HG03280 (cell line): ENCODE measurements around the gene TRANK1.
"Not testable (repeated sequence)": the region's sequence is repeated elsewhere in the genome, so short reads cannot be mapped to it uniquely, and the experiment has no call there.

Experiments
- ATAC-seq: cut with Tn5 transposase; IDR thresholded peaks from one replicate; pipeline ENCODE4 v1.9.1; 2021; ENCODE audit warnings: mild to moderate bottlenecking, moderate library complexity; ENCODE audit not compliant: unreplicated experiment

Gene TRANK1

GRCh38 chr3:36894914-36895313 lies 49.9 kb downstream of the TRANK1 start:
- ATAC-seq, result no peak

GRCh38 chr3:36893826-36894225 lies 51.0 kb downstream of the TRANK1 start:
- ATAC-seq, result no peak

- ATAC-seq, result no peak
Measured at GRCh38 chr3:36893137-36893557, 51.7 kb downstream of the TRANK1 start.

- no peak for ATAC-seq
Measured at GRCh38 chr3:36892457-36893136, 52.3 kb downstream of the TRANK1 start.

DNA sequence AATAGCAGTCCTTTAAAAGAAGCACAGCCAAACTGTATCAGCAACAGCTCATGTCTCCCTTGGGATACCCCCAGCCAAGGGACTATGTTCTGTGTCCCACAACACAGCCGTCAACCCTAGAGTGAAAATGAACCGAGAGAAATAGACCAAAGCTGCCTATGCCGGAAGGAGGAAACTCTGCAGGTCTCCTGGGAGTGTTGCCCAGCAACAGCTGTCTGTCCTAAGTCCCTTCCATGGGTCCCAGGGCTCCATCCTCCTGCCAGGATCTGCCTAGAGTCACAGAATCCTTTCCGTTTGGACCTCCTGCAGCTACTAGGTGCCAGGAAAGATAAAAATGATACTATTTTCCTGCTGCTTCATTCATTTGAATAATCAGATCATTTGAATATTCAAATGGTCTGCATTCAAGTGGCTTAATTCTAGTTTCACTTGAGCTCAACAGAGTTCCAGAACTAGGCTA lies 53.1 kb downstream of the TRANK1 start:
- peak; percentile 68 for ATAC-seq

DNA sequence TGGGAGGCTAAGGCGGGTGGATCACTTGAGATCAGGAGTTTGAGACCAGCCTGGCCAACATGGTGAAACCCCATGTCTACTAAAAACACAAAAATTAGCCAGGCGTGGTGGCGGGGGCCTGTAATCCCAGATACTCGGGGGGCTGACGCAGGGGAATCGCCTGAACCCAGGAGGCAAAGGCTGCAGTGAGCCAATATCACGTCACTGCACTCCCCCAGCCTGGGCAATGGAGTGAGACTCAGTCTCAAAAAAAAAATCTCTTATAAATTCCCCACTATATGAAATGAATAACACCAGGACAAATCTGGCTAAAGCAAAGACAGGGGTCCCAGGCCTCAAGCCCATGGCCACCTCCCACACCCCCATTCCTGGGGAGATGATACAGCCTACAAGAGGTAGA lies 53.8 kb downstream of the TRANK1 start:
- ATAC-seq, result not testable (repeated sequence)

DNA sequence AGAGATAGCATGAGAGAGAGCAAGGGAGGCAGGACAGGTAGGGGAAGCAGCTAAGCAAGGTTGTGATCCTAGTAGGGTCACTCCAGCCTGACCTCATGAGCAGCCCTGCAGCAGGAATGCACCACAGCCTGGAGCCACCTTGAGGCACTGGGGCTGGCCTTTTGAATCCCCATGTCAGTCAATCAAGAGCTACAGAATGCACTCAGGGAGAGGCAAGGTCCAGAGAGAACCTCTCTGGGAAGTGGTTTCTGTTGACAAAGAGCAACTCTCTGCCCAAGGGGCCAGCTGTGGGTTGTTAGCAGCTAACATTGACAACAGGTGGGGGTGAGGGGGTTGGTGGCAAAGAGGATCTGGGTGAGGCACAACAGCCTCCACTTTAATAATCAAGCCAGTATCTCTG lies 54.6 kb downstream of the TRANK1 start:
- no peak for ATAC-seq

GRCh38 chr3:36881735-36882134 lies 63.1 kb downstream of the TRANK1 start:
- ATAC-seq, result no peak

- ATAC-seq, result not testable (repeated sequence)
Measured at GRCh38 chr3:36879842-36880241, 65.0 kb downstream of the TRANK1 start.

- no peak for ATAC-seq
Measured at GRCh38 chr3:36877930-36878685, 66.7 kb downstream of the TRANK1 start.

DNA sequence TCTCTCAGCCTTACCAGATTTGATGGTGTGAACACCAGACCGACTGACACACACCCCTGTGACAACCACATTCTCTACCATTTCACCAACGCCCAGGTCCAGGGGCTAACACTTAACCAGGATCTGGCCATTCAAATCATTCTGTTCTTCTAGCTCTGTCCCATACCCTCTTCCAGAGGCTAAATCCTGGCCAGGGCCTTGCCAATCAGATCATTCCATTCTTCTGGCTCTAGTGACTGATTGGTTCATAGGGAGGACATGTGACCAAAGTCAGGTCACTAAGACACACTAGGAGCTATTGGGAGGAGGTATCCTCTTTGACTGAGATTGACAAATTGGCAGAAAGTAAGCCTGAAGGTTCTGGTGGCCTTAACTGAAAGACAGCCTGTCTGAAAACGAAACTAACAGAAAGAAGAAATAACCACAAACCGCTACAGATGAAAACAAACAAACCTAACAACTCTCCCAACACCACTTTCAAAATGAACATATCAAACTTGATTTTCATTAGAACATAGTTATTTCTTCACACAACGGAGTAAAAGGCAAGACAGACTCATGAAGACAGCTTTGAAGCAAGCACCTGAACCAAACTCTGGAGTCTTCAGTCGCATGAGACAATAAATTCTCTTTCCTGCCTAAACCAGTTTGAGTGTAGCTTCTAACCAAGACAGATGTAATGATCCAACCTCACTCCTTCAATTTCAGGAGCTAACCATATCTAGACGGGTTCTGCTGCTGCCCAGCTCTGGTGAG lies 68.5 kb downstream of the TRANK1 start:
- peak; percentile 98 for ATAC-seq

DNA sequence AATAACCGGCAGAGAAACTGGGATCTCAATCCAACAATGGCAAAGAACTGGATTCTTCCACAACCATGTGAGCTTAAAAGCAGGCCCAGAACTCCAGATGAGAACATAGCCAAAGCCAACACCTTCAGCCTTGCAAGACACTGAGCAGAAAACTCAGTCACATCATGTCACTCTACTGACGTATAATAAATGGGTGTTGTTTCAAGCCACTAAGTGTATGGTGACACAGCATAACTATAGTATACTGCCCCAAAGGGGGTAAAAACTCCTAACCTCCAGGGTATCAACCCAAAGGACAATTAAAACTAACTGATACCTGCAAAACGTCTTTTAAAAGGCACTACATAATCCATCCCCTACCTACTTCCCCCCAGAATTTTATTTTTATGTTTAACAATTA lies 69.5 kb downstream of the TRANK1 start:
- no peak for ATAC-seq

DNA sequence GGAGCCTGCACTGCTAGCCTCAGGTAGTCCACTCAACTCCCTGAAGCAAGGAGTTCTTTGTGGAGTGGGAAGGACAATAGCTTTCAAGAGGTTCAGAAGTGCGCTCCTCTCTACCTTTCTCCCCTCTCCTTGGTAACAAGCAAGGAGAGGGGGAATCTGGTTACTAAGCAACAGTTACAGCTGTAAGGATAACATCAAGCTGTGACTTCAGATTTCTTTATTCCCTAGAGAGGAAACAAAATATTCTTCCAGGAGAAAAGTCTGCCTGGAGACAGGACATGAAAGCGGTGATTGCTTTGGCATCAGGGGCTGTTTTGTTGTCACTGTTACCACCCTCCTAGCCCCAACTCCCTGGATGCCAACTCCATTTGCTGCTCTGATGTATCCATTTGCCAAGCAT lies 70.4 kb downstream of the TRANK1 start:
- ATAC-seq, result no peak

- no peak for ATAC-seq
Measured at GRCh38 chr3:36871379-36872126, 73.3 kb downstream of the TRANK1 start.

- peak; percentile 90 for ATAC-seq
Measured at GRCh38 chr3:36868614-36869436, 76.0 kb downstream of the TRANK1 start.

- no peak for ATAC-seq
Measured at GRCh38 chr3:36867810-36868209, 77.0 kb downstream of the TRANK1 start.

GRCh38 chr3:36866368-36866767 lies 78.5 kb downstream of the TRANK1 start:
- no peak for ATAC-seq

- no peak for ATAC-seq
Measured at GRCh38 chr3:36864180-36865053, 80.4 kb downstream of the TRANK1 start.
